Left ventricle myocardium inferior (tissue), 1 donor: ENCODE results near the gene TRIM66. TPM values are rescaled to one million over a fixed set of nuclear protein-coding genes. Genes with fewer than 3 reads are reported as not detected.

ENCODE experiments used
- DNase-seq: peaks from one replicate; pipeline ENCODE4 v3.0.0-alpha.2; 2020
- H3K27ac ChIP-seq: fragments of 200-600 bp; replicated peaks from 2 replicates; pipeline ENCODE4 v1.8.0; 2021
- H3K27me3 ChIP-seq: fragments of 200-600 bp; 2 replicates; pipeline ENCODE4 v1.8.0; 2021; ENCODE audit warnings: low read depth
- H3K36me3 ChIP-seq: fragments of 200-600 bp; 2 replicates; pipeline ENCODE4 v1.8.0; 2021
- H3K4me1 ChIP-seq: fragments of 200-600 bp; 2 replicates; pipeline ENCODE4 v1.8.0; 2021
- H3K4me3 ChIP-seq: fragments of 200-600 bp; 2 replicates; pipeline ENCODE4 v1.8.0; 2021; ENCODE audit warnings: mild to moderate bottlenecking, moderate library complexity
- H3K9me3 ChIP-seq: fragments of 200-600 bp; replicated peaks from 2 replicates; pipeline ENCODE4 v1.8.0; 2021
- CTCF ChIP-seq: fragments of 200-600 bp; IDR thresholded peaks from 2 replicates; pipeline ENCODE4 v1.8.0; 2021; ENCODE audit warnings: antibody characterized with exemption, mild to moderate bottlenecking, borderline replicate concordance
- intact Hi-C: fragments of 100-400 bp; cut with micrococcal nuclease; formaldehyde crosslinking; loops from one replicate; pipeline ENCODE4 v1.11.0; 2022
- total RNA-seq: library from RNA; stranded (reverse); fragmentation: NEBNext Ultra II Directional; extraction: Animal tissue kit (Norgen Biotek cat#: 25700); gene quantifications from one replicate; pipeline ENCODE4 v1.2.1, GENCODE V29; 2021
- donor health status: DM: no; HTN: yes; CAD: no; lungs with severe emphysema.

TRIM66 gene
- total RNA-seq, 1 donor from 2014 or later, result 4.1 TPM

- Histone ChIP-seq H3K9me3 (no peaks in the 10 kb centered on the region), H3K4me1 (peaks cover 60% of the 10 kb centered on the region), H3K36me3 (peaks cover 38% of the 10 kb centered on the region), H3K4me3 (no peak overlapping the region), H3K27ac (no peak overlapping the region), H3K27me3 (no peaks in the 10 kb centered on the region)
- no peak for DNase-seq
- intact Hi-C loops, result loop anchor here (5.0 kb wide), 2 partner anchors 127 to 277 kb away; partner anchors contain the start of gene TMEM9B
- no peak for TF ChIP-seq CTCF
Observed at GRCh38 chr11:8685306-8685705, 2.8 kb upstream of the TRIM66 start.

- no peak for DNase-seq
- no peaks in the 10 kb centered on the region for H3K27me3 ChIP-seq
- peaks cover 60% of the 10 kb centered on the region for H3K4me1 ChIP-seq
- peak overlapping the region; percentile 95 for H3K4me3 ChIP-seq
- H3K27ac ChIP-seq, result peak overlapping the region; percentile 98
- peaks cover 38% of the 10 kb centered on the region for H3K36me3 ChIP-seq
- no peaks in the 10 kb centered on the region for H3K9me3 ChIP-seq
- TF ChIP-seq CTCF, result no peak
- intact Hi-C loops, result loop anchor here (5.0 kb wide), 2 partner anchors 128 to 278 kb away; partner anchors contain the start of gene TMEM9B
Observed at GRCh38 chr11:8684600-8685290, 2.3 kb upstream of the TRIM66 start.

GRCh38 chr11:8683115-8683807, 796 bp upstream of the TRIM66 start:
- Histone ChIP-seq H3K27ac (peak overlapping the region; percentile 98), H3K4me3 (peak overlapping the region; percentile 95), H3K36me3 (peaks cover 38% of the 10 kb centered on the region), H3K27me3 (no peaks in the 10 kb centered on the region), H3K4me1 (peaks cover 50% of the 10 kb centered on the region), H3K9me3 (no peaks in the 10 kb centered on the region)
- intact Hi-C loops, result no loop called here
- no peak for TF ChIP-seq CTCF
- no peak for DNase-seq

- H3K4me3 ChIP-seq, result peak overlapping the region; percentile 95
- no peak for TF ChIP-seq CTCF
- H3K4me1 ChIP-seq, result peaks cover 40% of the 10 kb centered on the region
- intact Hi-C loops, result no loop called here
- H3K27ac ChIP-seq, result peak overlapping the region; percentile 98
- DNase-seq, result no peak
- H3K36me3 ChIP-seq, result peaks cover 31% of the 10 kb centered on the region
- no peaks in the 10 kb centered on the region for H3K27me3 ChIP-seq
- H3K9me3 ChIP-seq, result no peaks in the 10 kb centered on the region
Observed at GRCh38 chr11:8681837-8682302, 595 bp downstream of the TRIM66 start.

- no peaks in the 10 kb centered on the region for H3K27me3 ChIP-seq
- DNase-seq, result no peak
- intact Hi-C loops, result no loop called here
- no peak overlapping the region for H3K27ac ChIP-seq
- peaks cover 2% of the 10 kb centered on the region for H3K36me3 ChIP-seq
- peaks cover 26% of the 10 kb centered on the region for H3K4me1 ChIP-seq
- no peak for TF ChIP-seq CTCF
- H3K4me3 ChIP-seq, result no peak overlapping the region
- no peaks in the 10 kb centered on the region for H3K9me3 ChIP-seq
Observed at GRCh38 chr11:8679006-8679405, 3.5 kb downstream of the TRIM66 start.
